ENCODE data around the gene RAB36. TPM values are rescaled to one million over a fixed set of nuclear protein-coding genes. Genes with fewer than 3 reads are reported as not detected.
"Not testable (repeated sequence)": the region's sequence is repeated elsewhere in the genome, so short reads cannot be mapped to it uniquely, and the experiment has no call there.

RAB36 gene
- polyA plus RNA-seq, 1 of the 3 experiments (the other 2 are of a cell fraction), result 6.6 TPM

DNA sequence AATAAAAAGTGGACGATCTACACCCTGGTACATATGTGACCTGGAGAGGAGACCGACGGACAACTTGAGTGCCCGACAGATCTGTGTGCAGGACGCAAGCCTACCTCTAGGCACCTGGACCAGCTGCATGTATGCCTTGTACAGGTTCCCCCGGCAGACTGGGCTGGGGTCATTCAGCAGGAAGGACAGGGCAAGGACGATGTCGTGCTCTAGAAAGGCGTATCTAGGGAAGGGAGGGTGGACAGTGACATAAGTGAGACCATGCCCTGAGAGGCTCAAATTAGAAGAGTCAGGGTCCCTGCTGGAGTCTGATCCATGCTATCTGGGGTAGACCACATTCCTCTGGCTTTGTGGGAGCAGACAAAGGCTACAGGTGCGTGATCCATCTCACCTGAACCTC lies 11.4 kb upstream of the RAB36 start (continued):
- TF ChIP-seq GABPA (IDR thresholded peaks at IDR 0.05; ENCODE audit: low read depth), result no peak
- no peak for TF ChIP-seq CHD2 (IDR thresholded peaks at IDR 0.05; ENCODE audit: low read length, partially characterized antibody)
- TF ChIP-seq ELF1 (IDR thresholded peaks at IDR 0.05), result no peak

DNA sequence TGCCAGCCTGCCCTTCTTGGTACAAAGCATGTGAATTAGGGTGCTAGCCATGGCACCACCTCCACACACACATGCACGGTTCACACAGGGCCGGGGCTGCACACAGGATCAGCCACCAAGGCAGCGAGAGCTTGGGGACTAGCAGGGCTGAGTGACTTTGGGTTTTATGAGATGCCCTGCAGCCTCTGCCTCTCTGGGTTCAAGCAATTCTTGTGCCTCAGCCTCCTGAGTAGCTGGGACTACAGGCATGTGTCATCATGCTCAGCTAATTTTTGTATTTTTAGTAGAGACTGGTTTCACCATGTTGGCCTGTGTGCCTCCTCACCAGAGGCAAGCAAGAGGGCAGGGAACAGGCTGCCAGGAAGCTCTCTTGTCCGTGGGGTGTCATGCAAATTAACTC lies 8.3 kb upstream of the RAB36 start:
- DNase-seq; H3K4me1 ChIP-seq (ENCODE audit: control insufficient read depth in 1 of 2, insufficient read depth in 2 of 2, low read depth in 1 of 2, low read length in 1 of 2); H3K27ac ChIP-seq (ENCODE audit: low read depth in 2 of 2, low read length in 1 of 2); H2AFZ ChIP-seq (ENCODE audit: low read depth); POLR2A ChIA-PET; H3K27me3 ChIP-seq (ENCODE audit: insufficient read depth); H3K4me2 ChIP-seq; H3K9me2 ChIP-seq; H3K9ac ChIP-seq; H4K20me1 ChIP-seq (ENCODE audit: insufficient read depth); H3K79me2 ChIP-seq (ENCODE audit: insufficient read depth); H3K9me3 ChIP-seq; H3F3A ChIP-seq (replicated peaks; ENCODE audit: insufficient read depth); H3K4me3 ChIP-seq (ENCODE audit: low read depth in 2 of 2, low read length in 1 of 2); H3K36me3 ChIP-seq (replicated peaks in 1 of 2; ENCODE audit: control insufficient read depth in 1 of 2, insufficient read depth in 2 of 2, low read length in 1 of 2): not testable (repeated sequence)
- WGBS (ENCODE audit: low lambda C conversion rate), result 63% methylated on average over 3 of the region's 4 CpGs
- CTCF ChIA-PET, result interaction anchor here (0.9 to 13.2 kb wide), 3 partner anchors 9 to 180 kb away, joined by 3 to 397 read pairs (median 21); no protein-coding TSS in a partner anchor

- no peaks in the 10 kb centered on the region for H3K27me3 ChIP-seq (ENCODE audit: insufficient read depth)
- no peak overlapping the region for H3K4me2 ChIP-seq
- no peak overlapping the region for H3K9ac ChIP-seq
- WGBS (ENCODE audit: low lambda C conversion rate), result 68% methylated on average over 3 of the region's 3 CpGs
- no peaks in the 10 kb centered on the region for H4K20me1 ChIP-seq (ENCODE audit: insufficient read depth)
- no peak overlapping the region for H3K4me3 ChIP-seq (ENCODE audit: low read depth in 2 of 2, low read length in 1 of 2)
- H3K27ac ChIP-seq (ENCODE audit: low read depth in 2 of 2, low read length in 1 of 2), result no peak overlapping the region
- ChIA-PET CTCF (interaction anchor here (0.9 to 13.2 kb wide), 3 partner anchors 9 to 180 kb away, joined by 3 to 397 read pairs (median 21); no protein-coding TSS in a partner anchor), POLR2A (no interaction called here)
- H3K4me1 ChIP-seq (ENCODE audit: control insufficient read depth in 1 of 2, insufficient read depth in 2 of 2, low read depth in 1 of 2, low read length in 1 of 2), result peaks cover 5 to 9% of the 10 kb centered on the region in 2 experiments; a peak in 1 of 4 replicates
- no peak for DNase-seq
- H3K79me2 ChIP-seq (ENCODE audit: insufficient read depth), result no peaks in the 10 kb centered on the region
- TF ChIP-seq RCOR1 (IDR thresholded peaks at IDR 0.05; ENCODE audit: low read length), result no peak
- no peak for TF ChIP-seq MEF2A (IDR thresholded peaks at IDR 0.05; ENCODE audit: borderline replicate concordance, low read depth)
- TF ChIP-seq, protein P1, sequence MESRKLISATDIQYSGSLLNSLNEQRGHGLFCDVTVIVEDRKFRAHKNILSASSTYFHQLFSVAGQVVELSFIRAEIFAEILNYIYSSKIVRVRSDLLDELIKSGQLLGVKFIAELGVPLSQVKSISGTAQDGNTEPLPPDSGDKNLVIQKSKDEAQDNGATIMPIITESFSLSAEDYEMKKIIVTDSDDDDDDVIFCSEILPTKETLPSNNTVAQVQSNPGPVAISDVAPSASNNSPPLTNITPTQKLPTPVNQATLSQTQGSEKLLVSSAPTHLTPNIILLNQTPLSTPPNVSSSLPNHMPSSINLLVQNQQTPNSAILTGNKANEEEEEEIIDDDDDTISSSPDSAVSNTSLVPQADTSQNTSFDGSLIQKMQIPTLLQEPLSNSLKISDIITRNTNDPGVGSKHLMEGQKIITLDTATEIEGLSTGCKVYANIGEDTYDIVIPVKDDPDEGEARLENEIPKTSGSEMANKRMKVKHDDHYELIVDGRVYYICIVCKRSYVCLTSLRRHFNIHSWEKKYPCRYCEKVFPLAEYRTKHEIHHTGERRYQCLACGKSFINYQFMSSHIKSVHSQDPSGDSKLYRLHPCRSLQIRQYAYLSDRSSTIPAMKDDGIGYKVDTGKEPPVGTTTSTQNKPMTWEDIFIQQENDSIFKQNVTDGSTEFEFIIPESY (IDR thresholded peaks at IDR 0.05; ENCODE audit: borderline replicate concordance, low read depth), result no peak
- no peak for TF ChIP-seq POLR2AphosphoS5 (IDR thresholded peaks at IDR 0.05; ENCODE audit: low read depth, low read length)
- TF ChIP-seq FOSL2 (IDR thresholded peaks at IDR 0.05; ENCODE audit: borderline replicate concordance, low read depth), result no peak
- TF ChIP-seq, protein P2, sequence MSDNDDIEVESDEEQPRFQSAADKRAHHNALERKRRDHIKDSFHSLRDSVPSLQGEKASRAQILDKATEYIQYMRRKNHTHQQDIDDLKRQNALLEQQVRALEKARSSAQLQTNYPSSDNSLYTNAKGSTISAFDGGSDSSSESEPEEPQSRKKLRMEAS (IDR thresholded peaks at IDR 0.05; ENCODE audit: low read depth), result no peak
- TF ChIP-seq RFX5 (IDR thresholded peaks at IDR 0.05; ENCODE audit: low read length), result no peak
- TF ChIP-seq TEAD4 (IDR thresholded peaks at IDR 0.05; ENCODE audit: borderline replicate concordance, insufficient read depth), result no peak
- no peaks in the 10 kb centered on the region for H3K9me2 ChIP-seq
- H3F3A ChIP-seq (replicated peaks; ENCODE audit: insufficient read depth), result no peaks in the 10 kb centered on the region
- H3K9me3 ChIP-seq, result no peaks in the 10 kb centered on the region
- no peak overlapping the region for H2AFZ ChIP-seq (ENCODE audit: low read depth)
- H3K36me3 ChIP-seq (replicated peaks in 1 of 2; ENCODE audit: control insufficient read depth in 1 of 2, insufficient read depth in 2 of 2, low read length in 1 of 2), result no peaks in the 10 kb centered on the region
Observed at GRCh38 chr22:23137468-23137867, 7.8 kb upstream of the RAB36 start.

Measured in SK-N-SH (cell line).